GM12878 (cell line): ENCODE results near the gene CD72. TPM values are rescaled to one million over a fixed set of nuclear protein-coding genes. Genes with fewer than 3 reads are reported as not detected.

Experiments used
- ATAC-seq: fragments of 200-7000 bp; cut with Tn5 transposase; 3 replicates; pipeline ENCODE4 v1.9.1; 2020; ENCODE audit warnings: mild to moderate bottlenecking, moderate library complexity
- BruUV-seq: library from RNA; stranded (reverse); fragments of 400-500 nt; replicated peaks from 2 replicates; lab custom pipeline; 2021; lab: Mats Ljungman, UMichigan
- CTCF ChIA-PET: fragments of 300-600 bp; sonication (Branson Sonifier 250); formaldehyde crosslinking; extraction: SDS; loops from one replicate; lab custom pipeline; 2021; ENCODE audit warnings: inconsistent platforms; lab: Yijun Ruan, JAX
- POLR2A ChIA-PET: fragments of 350-600 bp; formaldehyde crosslinking; extraction: SDS; loops from one replicate; lab custom pipeline; 2021; ENCODE audit warnings: inconsistent platforms; lab: Charles Lee
- RAD21 ChIA-PET: fragments of 300-600 bp; sonication (Branson Sonifier 250); formaldehyde crosslinking; loops from one replicate; lab custom pipeline; 2023; ENCODE audit warnings: antibody characterized with exemption; ENCODE audit not compliant: unreplicated experiment; lab: Charles Lee
- SMC1A ChIA-PET: fragments of 300-600 bp; sonication (Branson Sonifier 250); formaldehyde crosslinking; loops from one replicate; lab custom pipeline; 2023; ENCODE audit not compliant: unreplicated experiment, uncharacterized antibody; lab: Charles Lee
- DNase-seq: peaks from one replicate; pipeline ENCODE4 v3.0.0-alpha.2; 2011; ENCODE audit warnings: low read depth, low spot score
- FAIRE-seq: peaks from 3 replicates; lab custom pipeline; 2011; peaks lifted over from hg19 to GRCh38; lab: Jason Lieb, UNC
- H2AFZ ChIP-seq: 2 replicates; pipeline ENCODE4 v1.6.0; 2011; ENCODE audit warnings: low read depth, low read length, control low read depth; ENCODE audit not compliant: control insufficient read depth
- H3K27ac ChIP-seq: 2 replicates; pipeline ENCODE4 v1.5.1; 2011; ENCODE audit warnings: control low read depth; ENCODE audit not compliant: control insufficient read depth, insufficient read depth
- H3K27me3 ChIP-seq, 2 experiments: replicated peaks in 1 of 2; 2 replicates each; pipeline versions ENCODE4 v1.6.0 to v1.6.1; 2011; ENCODE audit warnings: low read length in 1 of 2; ENCODE audit not compliant: control insufficient read depth in 2 of 2, insufficient read depth in 2 of 2
- H3K36me3 ChIP-seq, 2 experiments: 2 replicates each; pipeline ENCODE4 v1.5.1; 2011; ENCODE audit warnings: low read length in 1 of 2; ENCODE audit not compliant: control insufficient read depth in 2 of 2, insufficient read depth in 2 of 2
- H3K4me1 ChIP-seq: 2 replicates; pipeline ENCODE4 v1.6.1; 2011; ENCODE audit warnings: mild to moderate bottlenecking, low read length, moderate library complexity, mixed read lengths; ENCODE audit not compliant: control insufficient read depth, insufficient read depth
- H3K4me2 ChIP-seq: 2 replicates; pipeline ENCODE4 v1.6.0; 2011; ENCODE audit warnings: control low read depth; ENCODE audit not compliant: control insufficient read depth, insufficient read depth
- H3K4me3 ChIP-seq: fragments of 200-600 bp; sonication (generic); 2 replicates; pipeline ENCODE4 v1.5.1; 2016
- H3K79me2 ChIP-seq: 2 replicates; pipeline ENCODE4 v1.6.0; 2011; ENCODE audit warnings: low read length; ENCODE audit not compliant: control insufficient read depth, insufficient read depth
- H3K9ac ChIP-seq: 2 replicates; pipeline ENCODE4 v1.8.0; 2011; ENCODE audit warnings: low read length, control low read depth, mixed read lengths; ENCODE audit not compliant: control insufficient read depth, insufficient read depth
- H3K9me3 ChIP-seq: replicated peaks from 3 replicates; pipeline ENCODE4 v1.5.1; 2011; ENCODE audit warnings: mild to moderate bottlenecking, low read length; ENCODE audit not compliant: control insufficient read depth, insufficient read depth
- H4K20me1 ChIP-seq: 2 replicates; pipeline ENCODE4 v1.6.0; 2011; ENCODE audit not compliant: control insufficient read depth, insufficient read depth
- ATF7 ChIP-seq: fragments of 450-650 bp; IDR thresholded peaks from 2 replicates; pipeline ENCODE4 v1.6.1; 2016; ENCODE audit warnings: low read depth, mild to moderate bottlenecking
- CBX5 ChIP-seq: sonication (generic); IDR thresholded peaks from 2 replicates; pipeline ENCODE4 v1.6.1; 2016; ENCODE audit warnings: low read depth, moderate library complexity, mild to moderate bottlenecking, inconsistent platforms
- CREM ChIP-seq: IDR thresholded peaks from 2 replicates; pipeline ENCODE4 v1.6.1; 2014; ENCODE audit warnings: antibody characterized with exemption, low read depth
- EGR1 ChIP-seq, 2 experiments: IDR thresholded peaks; 1 replicate in 1 of 2; 2 replicates in 1 of 2; pipeline ENCODE4 v1.6.1; 2011 to 2012; ENCODE audit warnings: low read depth in 2 of 2, low read length in 2 of 2, borderline replicate concordance in 1 of 2, mild to moderate bottlenecking in 1 of 2, moderate library complexity in 1 of 2
- EP300 ChIP-seq, 2 experiments: fragments of 150-350 bp in 1 of 2; IDR thresholded peaks; 2 replicates each; pipeline ENCODE4 v1.6.1; 2011 to 2012; ENCODE audit warnings: low read depth in 2 of 2, low read length in 2 of 2, borderline replicate concordance in 1 of 2, improper control_type of control experiment in 1 of 2, inconsistent platforms in 1 of 2; ENCODE audit not compliant: control insufficient read depth in 1 of 2
- IKZF2 ChIP-seq, 2 experiments: fragments of 450-650 bp; IDR thresholded peaks; 2 replicates each; pipeline ENCODE4 v1.6.1; 2017; ENCODE audit warnings: mild to moderate bottlenecking in 2 of 2, moderate library complexity in 2 of 2
- MEF2A ChIP-seq: IDR thresholded peaks from 2 replicates; pipeline ENCODE4 v1.6.1; 2011; ENCODE audit warnings: low read depth, mild to moderate bottlenecking, low read length, moderate library complexity; ENCODE audit not compliant: insufficient read depth
- MTA2 ChIP-seq: fragments of 450-650 bp; IDR thresholded peaks from 2 replicates; pipeline ENCODE4 v1.6.1; 2016; ENCODE audit warnings: low read depth, mild to moderate bottlenecking, moderate library complexity
- MXI1 ChIP-seq: fragments of 150-350 bp; IDR thresholded peaks from 2 replicates; pipeline ENCODE4 v1.6.1; 2011; ENCODE audit warnings: low read depth, mild to moderate bottlenecking, inconsistent platforms, low read length, improper control_type of control experiment
- RAD21 ChIP-seq: IDR thresholded peaks from 2 replicates; pipeline ENCODE4 v1.6.1; 2011; ENCODE audit warnings: mild to moderate bottlenecking, low read depth, low read length, moderate library complexity; ENCODE audit not compliant: insufficient read depth
- SRF ChIP-seq, 2 experiments: IDR thresholded peaks; 2 replicates each; pipeline ENCODE4 v1.6.1; 2011; ENCODE audit warnings: low read depth in 2 of 2, low read length in 2 of 2, mild to moderate bottlenecking in 1 of 2, moderate library complexity in 1 of 2
- YY1 ChIP-seq: IDR thresholded peaks from 2 replicates; pipeline ENCODE4 v1.6.1; 2011; ENCODE audit warnings: low read depth, mild to moderate bottlenecking, low read length
- in situ Hi-C: fragments of 300-500 bp; cut with MboI; formaldehyde crosslinking; loops from 9 replicates; pipeline ENCODE4 v1.14.3; 2018; ENCODE audit warnings: mixed read lengths
- intact Hi-C: fragments of 100-400 bp; cut with micrococcal nuclease; formaldehyde crosslinking; loops from one replicate; pipeline ENCODE4 v1.14.2; 2022; ENCODE audit not compliant: unreplicated experiment
- polyA plus RNA-seq, 11 experiments: library from polyadenylated mRNA; depleted of rRNA in 4 of 11; unstranded in 6 of 11; stranded (reverse) in 5 of 11; fragments of >200 nt; fragmentation: Nextera tagmentation in 4 of 11; fragmentation: Illumina TruSeq in 1 of 11; extraction: Ambion mirVana in 4 of 11; extraction: Trizol in 1 of 11; gene quantifications; 1 replicate in 1 of 11; 2 replicates in 10 of 11; pipeline versions ENCODE4 v1.2.1 to v1.2.3, GENCODE V29; 2011 to 2016; ENCODE audit warnings: inconsistent platforms in 2 of 11, missing spikeins in 2 of 11, low read depth in 1 of 11
- total RNA-seq, 4 experiments: library from RNA; depleted of rRNA in 3 of 4; stranded (reverse); fragments of >200 nt in 3 of 4; fragmentation: Illumina TruSeq in 1 of 4; extraction: Trizol in 1 of 4; gene quantifications; 2 replicates each; pipeline versions ENCODE4 v1.2.1 to v1.2.3, GENCODE V29; 2013 to 2021
- TF ChIP-seq, protein P1 (sequence below): IDR thresholded peaks from 2 replicates; pipeline ENCODE4 v1.6.1; 2012; ENCODE audit warnings: low read depth, low read length, improper control_type of control experiment
- TF ChIP-seq, protein P2 (sequence below): IDR thresholded peaks from 2 replicates; pipeline ENCODE4 v1.6.1; 2012; ENCODE audit warnings: low read depth, low read length, improper control_type of control experiment
- TF ChIP-seq, protein P3 (sequence below): fragments of 450-650 bp; IDR thresholded peaks from 2 replicates; pipeline ENCODE4 v1.6.1; 2017; ENCODE audit warnings: mild to moderate bottlenecking, moderate library complexity

CD72 gene
- total and polyA plus RNA-seq, 10 of the 15 experiments (the other 5 are each of a cell fraction or from before 2014, with no cell fraction given) = 2.1 to 14.2 (median 4.4) TPM

DNA sequence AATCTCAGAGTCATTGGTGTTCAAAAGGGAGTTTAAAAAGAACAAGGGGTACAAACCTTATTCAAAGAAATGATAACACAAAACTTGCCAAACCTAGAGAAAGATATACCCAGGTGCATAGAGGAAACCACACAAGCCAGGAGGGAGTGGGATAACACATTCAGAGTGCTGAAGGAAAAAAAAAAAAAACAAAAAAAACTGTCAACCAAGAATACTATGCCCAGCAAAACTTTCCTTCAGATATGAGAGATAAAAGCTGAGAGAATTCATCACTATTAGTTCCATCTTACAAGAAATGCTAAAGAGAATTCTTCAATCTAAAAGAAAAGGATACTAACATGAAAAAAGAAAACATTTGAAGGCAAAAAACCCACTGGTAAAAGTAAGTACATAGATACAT lies 24.6 kb downstream of the CD72 start:
- TF ChIP-seq SRF (IDR thresholded peaks at IDR 0.05; ENCODE audit: low read depth in 2 of 2, low read length in 2 of 2) = no peak
- TF ChIP-seq CBX5 = no peak
- TF ChIP-seq CREM = no peak
- TF ChIP-seq EGR1 (IDR thresholded peaks at IDR 0.05; ENCODE audit: borderline replicate concordance in 1 of 2, low read depth in 2 of 2, low read length in 2 of 2) = no peak
- TF ChIP-seq MXI1 = no peak
- no peak for TF ChIP-seq MEF2A
- no peak for TF ChIP-seq IKZF2 (IDR thresholded peaks at IDR 0.05)
- no peak for TF ChIP-seq MTA2
- TF ChIP-seq, protein P1, sequence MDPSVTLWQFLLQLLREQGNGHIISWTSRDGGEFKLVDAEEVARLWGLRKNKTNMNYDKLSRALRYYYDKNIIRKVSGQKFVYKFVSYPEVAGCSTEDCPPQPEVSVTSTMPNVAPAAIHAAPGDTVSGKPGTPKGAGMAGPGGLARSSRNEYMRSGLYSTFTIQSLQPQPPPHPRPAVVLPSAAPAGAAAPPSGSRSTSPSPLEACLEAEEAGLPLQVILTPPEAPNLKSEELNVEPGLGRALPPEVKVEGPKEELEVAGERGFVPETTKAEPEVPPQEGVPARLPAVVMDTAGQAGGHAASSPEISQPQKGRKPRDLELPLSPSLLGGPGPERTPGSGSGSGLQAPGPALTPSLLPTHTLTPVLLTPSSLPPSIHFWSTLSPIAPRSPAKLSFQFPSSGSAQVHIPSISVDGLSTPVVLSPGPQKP = no peak
- TF ChIP-seq, protein P2, sequence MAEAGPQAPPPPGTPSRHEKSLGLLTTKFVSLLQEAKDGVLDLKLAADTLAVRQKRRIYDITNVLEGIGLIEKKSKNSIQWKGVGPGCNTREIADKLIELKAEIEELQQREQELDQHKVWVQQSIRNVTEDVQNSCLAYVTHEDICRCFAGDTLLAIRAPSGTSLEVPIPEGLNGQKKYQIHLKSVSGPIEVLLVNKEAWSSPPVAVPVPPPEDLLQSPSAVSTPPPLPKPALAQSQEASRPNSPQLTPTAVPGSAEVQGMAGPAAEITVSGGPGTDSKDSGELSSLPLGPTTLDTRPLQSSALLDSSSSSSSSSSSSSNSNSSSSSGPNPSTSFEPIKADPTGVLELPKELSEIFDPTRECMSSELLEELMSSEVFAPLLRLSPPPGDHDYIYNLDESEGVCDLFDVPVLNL = no peak
- no peak for TF ChIP-seq YY1
- TF ChIP-seq, protein P3, sequence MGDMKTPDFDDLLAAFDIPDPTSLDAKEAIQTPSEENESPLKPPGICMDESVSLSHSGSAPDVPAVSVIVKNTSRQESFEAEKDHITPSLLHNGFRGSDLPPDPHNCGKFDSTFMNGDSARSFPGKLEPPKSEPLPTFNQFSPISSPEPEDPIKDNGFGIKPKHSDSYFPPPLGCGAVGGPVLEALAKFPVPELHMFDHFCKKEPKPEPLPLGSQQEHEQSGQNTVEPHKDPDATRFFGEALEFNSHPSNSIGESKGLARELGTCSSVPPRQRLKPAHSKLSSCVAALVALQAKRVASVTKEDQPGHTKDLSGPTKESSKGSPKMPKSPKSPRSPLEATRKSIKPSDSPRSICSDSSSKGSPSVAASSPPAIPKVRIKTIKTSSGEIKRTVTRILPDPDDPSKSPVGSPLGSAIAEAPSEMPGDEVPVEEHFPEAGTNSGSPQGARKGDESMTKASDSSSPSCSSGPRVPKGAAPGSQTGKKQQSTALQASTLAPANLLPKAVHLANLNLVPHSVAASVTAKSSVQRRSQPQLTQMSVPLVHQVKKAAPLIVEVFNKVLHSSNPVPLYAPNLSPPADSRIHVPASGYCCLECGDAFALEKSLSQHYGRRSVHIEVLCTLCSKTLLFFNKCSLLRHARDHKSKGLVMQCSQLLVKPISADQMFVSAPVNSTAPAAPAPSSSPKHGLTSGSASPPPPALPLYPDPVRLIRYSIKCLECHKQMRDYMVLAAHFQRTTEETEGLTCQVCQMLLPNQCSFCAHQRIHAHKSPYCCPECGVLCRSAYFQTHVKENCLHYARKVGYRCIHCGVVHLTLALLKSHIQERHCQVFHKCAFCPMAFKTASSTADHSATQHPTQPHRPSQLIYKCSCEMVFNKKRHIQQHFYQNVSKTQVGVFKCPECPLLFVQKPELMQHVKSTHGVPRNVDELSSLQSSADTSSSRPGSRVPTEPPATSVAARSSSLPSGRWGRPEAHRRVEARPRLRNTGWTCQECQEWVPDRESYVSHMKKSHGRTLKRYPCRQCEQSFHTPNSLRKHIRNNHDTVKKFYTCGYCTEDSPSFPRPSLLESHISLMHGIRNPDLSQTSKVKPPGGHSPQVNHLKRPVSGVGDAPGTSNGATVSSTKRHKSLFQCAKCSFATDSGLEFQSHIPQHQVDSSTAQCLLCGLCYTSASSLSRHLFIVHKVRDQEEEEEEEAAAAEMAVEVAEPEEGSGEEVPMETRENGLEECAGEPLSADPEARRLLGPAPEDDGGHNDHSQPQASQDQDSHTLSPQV = no peak
- TF ChIP-seq RAD21 = no peak
- TF ChIP-seq EP300 (IDR thresholded peaks at IDR 0.05; ENCODE audit: borderline replicate concordance in 1 of 2, control insufficient read depth in 1 of 2, low read depth in 2 of 2, low read length in 2 of 2) = no peak
- no peak for TF ChIP-seq ATF7
- Histone ChIP-seq H3K79me2 (no peaks in the 10 kb centered on the region), H3K9me3 (peaks cover 6% of the 10 kb centered on the region), H3K4me1 (no peaks in the 10 kb centered on the region), H3K27me3 (no peaks in the 10 kb centered on the region), H2AFZ (no peak overlapping the region), H3K27ac (no peak overlapping the region), H3K9ac (no peak overlapping the region), H4K20me1 (no peaks in the 10 kb centered on the region), H3K4me2 (no peak overlapping the region), H3K4me3 (no peak overlapping the region), H3K36me3 (no peaks in the 10 kb centered on the region)
- ChIA-PET CTCF (interaction anchor here (1.3 kb wide), 1 partner anchor 10 kb away, joined by 3 read pairs; no protein-coding TSS in a partner anchor), POLR2A (no interaction called here), RAD21 (no interaction called here), SMC1A (no interaction called here)
- DNase-seq = no peak
- in situ Hi-C loops (no loop called here), intact Hi-C loops (no loop called here)
- no TSS peak for BruUV-seq
- no peak for FAIRE-seq
- ATAC-seq = no peak
